Stimulated activated CD8-positive, alpha-beta memory T cell treated with anti-CD3 and anti-CD28 coated beads, Interleukin-7, amount 100 ng/mL, for 4 hours (primary cell): ENCODE data around the gene JAKMIP3.

ENCODE experiments used
- DNase-seq, 2 donors: peaks; one replicate each; pipeline ENCODE4 v3.0.0-alpha.2; 2020; ENCODE audit warnings: low read depth in 2 of 2

Gene JAKMIP3

GRCh38 chr10:132110111-132110521, 44.4 kb downstream of the JAKMIP3 start:
- DNase-seq: no peak

DNA sequence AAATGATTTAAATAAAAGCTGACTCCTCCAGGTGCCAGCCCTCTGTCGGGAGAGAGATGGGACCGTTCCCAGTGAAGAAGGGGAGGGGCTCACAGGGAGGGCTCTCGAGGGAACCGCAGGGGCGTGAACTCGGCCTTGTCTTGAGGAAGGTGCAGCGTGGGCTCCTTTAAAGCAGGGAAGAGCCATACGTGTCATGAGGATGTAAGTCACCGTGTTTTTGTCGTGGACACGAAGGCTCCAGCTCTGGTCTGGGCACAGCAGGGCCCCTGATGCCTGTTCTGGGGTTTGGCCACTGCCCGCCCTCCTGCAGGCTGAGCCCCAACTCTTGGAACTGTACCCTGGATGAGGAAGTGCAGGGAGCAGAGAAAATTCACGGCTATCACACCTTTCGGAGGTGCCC, 45.0 kb downstream of the JAKMIP3 start:
- DNase-seq: no peak

DNA sequence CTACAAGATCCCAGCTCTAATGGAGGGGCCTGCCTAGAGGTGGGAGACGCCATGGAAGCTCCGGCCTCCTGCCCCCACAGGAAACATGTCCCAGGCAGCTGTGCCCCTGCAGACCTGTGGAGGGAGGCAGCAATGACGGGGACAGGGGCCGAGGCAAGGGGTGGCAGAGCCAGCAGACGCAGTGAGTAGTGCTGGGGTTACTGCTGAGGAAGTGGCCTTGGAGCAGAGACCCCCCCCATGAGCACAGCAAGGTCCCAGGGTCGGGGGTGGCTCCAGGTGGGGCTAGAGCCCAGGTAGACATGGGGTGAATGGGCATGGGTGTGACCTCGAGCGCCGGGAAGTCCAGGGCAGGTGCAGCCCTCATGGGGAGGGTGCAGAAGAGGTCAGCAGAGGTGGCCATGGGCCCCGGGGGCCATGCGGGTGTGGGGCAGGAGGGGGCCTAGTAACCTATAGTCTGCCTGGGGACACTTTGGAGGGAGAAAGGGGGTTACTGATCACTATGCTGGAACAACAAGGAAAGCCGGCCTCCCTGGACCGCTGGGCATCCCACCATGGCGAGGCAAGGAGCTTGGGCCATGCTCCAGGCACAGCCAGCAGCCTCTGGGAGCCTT, 45.5 kb downstream of the JAKMIP3 start:
- DNase-seq: no peak

GRCh38 chr10:132111871-132112341, 46.2 kb downstream of the JAKMIP3 start:
- no peak for DNase-seq

- no peak for DNase-seq
Measured at GRCh38 chr10:132112611-132113010, 46.9 kb downstream of the JAKMIP3 start.

DNA sequence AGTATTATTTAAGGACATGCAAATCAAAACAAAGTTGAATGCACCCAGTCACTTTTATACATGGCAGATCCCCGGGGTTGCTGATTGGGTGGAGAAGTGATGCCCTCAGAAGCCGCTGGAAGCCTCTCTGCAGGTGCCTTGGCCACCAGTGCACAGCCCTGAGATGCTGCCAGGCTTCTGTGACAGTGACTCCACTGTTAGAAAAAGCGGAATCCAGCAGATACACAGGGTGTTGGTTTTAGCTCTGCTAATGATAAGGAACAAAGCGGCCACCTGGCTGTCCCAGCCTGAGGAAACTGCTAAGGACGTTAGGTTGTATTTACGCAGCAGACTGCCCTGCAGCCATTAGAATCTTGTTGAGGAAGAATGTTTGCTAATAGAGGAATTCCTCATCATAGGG, 47.5 kb downstream of the JAKMIP3 start:
- no peak for DNase-seq

DNA sequence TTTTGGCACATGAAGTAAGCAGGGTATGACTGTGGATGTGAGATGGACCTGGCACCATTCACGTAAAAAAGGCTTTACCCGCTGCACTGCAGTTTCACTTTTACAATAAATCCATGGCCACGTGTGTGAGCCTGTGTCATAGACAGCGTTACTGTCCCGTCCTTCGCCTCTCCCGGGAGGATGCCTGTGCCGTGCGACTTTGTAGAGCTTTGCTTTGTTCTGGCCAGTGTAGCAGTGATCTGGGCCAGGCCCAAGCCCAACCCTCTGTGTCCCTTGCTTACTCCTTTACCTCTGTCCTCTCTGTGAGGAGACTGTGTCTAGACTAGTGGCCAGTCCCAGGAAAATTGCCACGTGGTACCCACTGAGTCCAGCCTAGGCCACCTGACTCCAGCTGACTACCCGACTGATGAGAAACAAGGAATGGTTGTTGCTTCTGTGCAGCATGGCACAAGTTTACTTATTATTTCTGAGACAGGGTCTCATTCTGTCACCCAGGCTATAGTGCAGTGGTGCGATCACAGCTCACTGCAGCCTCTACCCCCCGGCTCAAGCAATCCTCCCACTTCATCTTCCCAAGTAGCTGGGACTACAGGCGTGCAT, 48.1 kb downstream of the JAKMIP3 start:
- DNase-seq: no peak

GRCh38 chr10:132114953-132115520, 49.3 kb downstream of the JAKMIP3 start:
- no peak for DNase-seq
